Upper lobe of right lung (tissue), 1 donor: Measurements from ENCODE around the gene SOX30. TPM values are rescaled to one million over a fixed set of nuclear protein-coding genes. Genes with fewer than 3 reads are reported as not detected.

ENCODE experiments used
- ATAC-seq: fragments of 200-7000 bp; cut with Tn5 transposase; one replicate; pipeline ENCODE4 v1.9.1; 2020; ENCODE audit warnings: mild to moderate bottlenecking, moderate library complexity
- DNase-seq: peaks from one replicate; pipeline ENCODE4 v3.0.0-alpha.2; 2020
- H3K27ac ChIP-seq: fragments of 200-600 bp; one replicate; pipeline ENCODE4 v1.8.0; 2022
- H3K27me3 ChIP-seq: fragments of 200-600 bp; one replicate; pipeline ENCODE4 v1.8.0; 2022; ENCODE audit warnings: mild to moderate bottlenecking
- H3K36me3 ChIP-seq: fragments of 200-600 bp; one replicate; pipeline ENCODE4 v1.8.0; 2022
- H3K4me1 ChIP-seq: fragments of 200-600 bp; one replicate; pipeline ENCODE4 v1.8.0; 2022
- H3K4me3 ChIP-seq: fragments of 200-600 bp; one replicate; pipeline ENCODE4 v1.8.0; 2022; ENCODE audit warnings: mild to moderate bottlenecking
- H3K9me3 ChIP-seq: fragments of 200-600 bp; one replicate; pipeline ENCODE4 v1.8.0; 2022
- intact Hi-C: fragments of 100-400 bp; cut with DNase I; formaldehyde crosslinking; loops from one replicate; pipeline ENCODE4 v1.11.0; 2022
- total RNA-seq: library from RNA; stranded (reverse); fragmentation: NEBNext Ultra II Directional; extraction: Animal tissue kit (Norgen Biotek cat#: 25700); gene quantifications from one replicate; pipeline ENCODE4 v1.2.1, GENCODE V29; 2021
- TF ChIP-seq, protein P1 (sequence below): fragments of 200-600 bp; IDR thresholded peaks from one replicate; pipeline ENCODE4 v1.8.0; 2022; ENCODE audit warnings: antibody characterized with exemption
- donor health status: DM: no; HTN: yes; CAD: no; lungs with severe emphysema.

Gene SOX30
- total RNA-seq, 1 donor from 2014 or later, result 0.12 TPM

GRCh38 chr5:157599565-157599964 is 52.7 kb downstream of the SOX30 start:
- TF ChIP-seq, protein P1, sequence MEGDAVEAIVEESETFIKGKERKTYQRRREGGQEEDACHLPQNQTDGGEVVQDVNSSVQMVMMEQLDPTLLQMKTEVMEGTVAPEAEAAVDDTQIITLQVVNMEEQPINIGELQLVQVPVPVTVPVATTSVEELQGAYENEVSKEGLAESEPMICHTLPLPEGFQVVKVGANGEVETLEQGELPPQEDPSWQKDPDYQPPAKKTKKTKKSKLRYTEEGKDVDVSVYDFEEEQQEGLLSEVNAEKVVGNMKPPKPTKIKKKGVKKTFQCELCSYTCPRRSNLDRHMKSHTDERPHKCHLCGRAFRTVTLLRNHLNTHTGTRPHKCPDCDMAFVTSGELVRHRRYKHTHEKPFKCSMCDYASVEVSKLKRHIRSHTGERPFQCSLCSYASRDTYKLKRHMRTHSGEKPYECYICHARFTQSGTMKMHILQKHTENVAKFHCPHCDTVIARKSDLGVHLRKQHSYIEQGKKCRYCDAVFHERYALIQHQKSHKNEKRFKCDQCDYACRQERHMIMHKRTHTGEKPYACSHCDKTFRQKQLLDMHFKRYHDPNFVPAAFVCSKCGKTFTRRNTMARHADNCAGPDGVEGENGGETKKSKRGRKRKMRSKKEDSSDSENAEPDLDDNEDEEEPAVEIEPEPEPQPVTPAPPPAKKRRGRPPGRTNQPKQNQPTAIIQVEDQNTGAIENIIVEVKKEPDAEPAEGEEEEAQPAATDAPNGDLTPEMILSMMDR, result no peak
- Histone ChIP-seq H3K4me3 (no peak overlapping the region), H3K27me3 (no peaks in the 10 kb centered on the region), H3K9me3 (no peaks in the 10 kb centered on the region), H3K36me3 (no peaks in the 10 kb centered on the region), H3K4me1 (peaks cover 6% of the 10 kb centered on the region), H3K27ac (no peak overlapping the region)
- intact Hi-C loops, result no loop called here
- DNase-seq (no peak), ATAC-seq (no peak)

DNA sequence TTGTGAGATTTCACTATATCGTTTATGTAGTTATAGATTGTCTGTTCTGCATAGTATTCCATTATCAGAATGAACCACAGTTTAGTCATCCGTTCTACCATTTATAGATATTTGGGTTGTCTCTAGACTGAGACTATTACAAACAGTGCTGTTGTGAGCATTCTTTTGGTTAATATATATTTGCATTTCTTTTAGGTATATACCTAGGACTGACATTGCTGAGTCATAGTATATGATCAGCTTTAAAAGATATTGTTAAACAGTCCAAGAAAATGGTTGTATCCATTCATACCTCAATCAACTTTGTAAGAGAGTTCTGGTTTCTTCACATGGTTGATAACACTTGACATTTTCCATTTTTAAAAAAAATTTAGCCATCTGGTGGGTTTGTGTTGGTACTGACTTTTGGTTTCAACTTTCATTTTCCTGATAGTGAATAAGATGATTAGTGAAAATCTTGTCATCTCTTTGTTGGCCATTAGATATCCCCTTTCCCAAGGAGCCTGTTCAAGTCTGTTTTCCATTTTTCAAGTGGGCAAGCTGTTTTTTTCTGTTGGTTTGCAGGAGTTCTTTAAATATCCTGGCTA is 53.8 kb downstream of the SOX30 start:
- ATAC-seq (no peak), DNase-seq (no peak)
- peaks cover 6% of the 10 kb centered on the region for H3K4me1 ChIP-seq
- intact Hi-C loops, result no loop called here
- TF ChIP-seq, protein P1, result no peak
- no peaks in the 10 kb centered on the region for H3K9me3 ChIP-seq
- no peak overlapping the region for H3K27ac ChIP-seq
- H3K36me3 ChIP-seq, result no peaks in the 10 kb centered on the region
- H3K27me3 ChIP-seq, result no peaks in the 10 kb centered on the region
- H3K4me3 ChIP-seq, result no peak overlapping the region

DNA sequence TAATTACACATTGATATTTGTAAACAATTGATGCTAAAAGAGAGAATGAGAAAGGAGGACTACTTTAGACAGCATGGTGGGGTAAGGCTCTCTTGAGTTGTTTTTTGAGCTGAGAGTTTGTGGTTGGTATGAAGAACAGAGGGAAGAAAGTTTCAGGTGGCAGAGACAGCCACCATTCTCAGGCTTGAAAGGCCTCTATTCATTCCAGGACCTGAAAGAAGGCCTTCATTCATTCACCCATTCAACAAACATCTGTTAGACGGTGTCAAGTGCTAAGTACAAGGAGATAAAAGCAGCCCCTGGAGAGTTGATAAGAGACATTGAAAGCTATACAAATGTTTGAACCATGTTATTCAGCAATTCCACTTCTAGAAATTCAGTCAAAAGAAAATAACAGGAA is 55.0 kb downstream of the SOX30 start:
- Histone ChIP-seq H3K36me3 (no peaks in the 10 kb centered on the region), H3K9me3 (no peaks in the 10 kb centered on the region), H3K27ac (no peak overlapping the region), H3K4me3 (no peak overlapping the region), H3K4me1 (peaks cover 10% of the 10 kb centered on the region), H3K27me3 (no peaks in the 10 kb centered on the region)
- no peak for DNase-seq
- TF ChIP-seq, protein P1, result no peak
- intact Hi-C loops, result no loop called here
- no peak for ATAC-seq

GRCh38 chr5:157596487-157596886 is 55.8 kb downstream of the SOX30 start:
- Histone ChIP-seq H3K9me3 (no peaks in the 10 kb centered on the region), H3K4me1 (peaks cover 10% of the 10 kb centered on the region), H3K36me3 (no peaks in the 10 kb centered on the region), H3K27me3 (no peaks in the 10 kb centered on the region), H3K27ac (no peak overlapping the region), H3K4me3 (no peak overlapping the region)
- peak; percentile 82 for ATAC-seq
- TF ChIP-seq, protein P1, result no peak
- intact Hi-C loops, result no loop called here
- no peak for DNase-seq

- Histone ChIP-seq H3K9me3 (no peaks in the 10 kb centered on the region), H3K27me3 (no peaks in the 10 kb centered on the region), H3K27ac (no peak overlapping the region), H3K4me3 (no peak overlapping the region), H3K36me3 (no peaks in the 10 kb centered on the region), H3K4me1 (peaks cover 10% of the 10 kb centered on the region)
- peak; percentile 49 for ATAC-seq
- TF ChIP-seq, protein P1, result no peak
- intact Hi-C loops, result no loop called here
- no peak for DNase-seq
Observed at GRCh38 chr5:157594675-157595459, 57.4 kb downstream of the SOX30 start.
